Mesenteric fat pad (tissue), 1 donor: ENCODE measurements around the gene HTR3C. TPM values are rescaled to one million over a fixed set of nuclear protein-coding genes. Genes with fewer than 3 reads are reported as not detected.
"Not testable (repeated sequence)": the region's sequence is repeated elsewhere in the genome, so short reads cannot be mapped to it uniquely, and the experiment has no call there.

ENCODE experiments used
- DNase-seq: peaks from one replicate; pipeline ENCODE4 v3.0.0-alpha.2; 2020; ENCODE audit warnings: low spot score
- total RNA-seq: library from RNA; stranded (reverse); fragmentation: NEBNext Ultra II Directional; extraction: Animal tissue kit (Norgen Biotek cat#: 25700); gene quantifications from one replicate; pipeline ENCODE4 v1.2.1, GENCODE V29; 2021
- donor health status: DM: yes; HTN: yes; CAD: no.

The HTR3C gene
- total RNA-seq, 1 donor from 2014 or later, result not detected

GRCh38 chr3:184030536-184030935 lies 22.3 kb upstream of the HTR3C start:
- DNase-seq, result no peak

- no peak for DNase-seq
Observed at GRCh38 chr3:184031187-184031792, 21.6 kb upstream of the HTR3C start, which contains the start of gene HTR3D. TSS of gene HTR3D (plus strand) at chr3:184031742. CDS start at chr3:184031742, 0 bp downstream.

- DNase-seq, result no peak
Observed at GRCh38 chr3:184037816-184038215, 15.0 kb upstream of the HTR3C start.

GRCh38 chr3:184038307-184038706 lies 14.5 kb upstream of the HTR3C start:
- not testable (repeated sequence) for DNase-seq

- DNase-seq, result no peak
Observed at GRCh38 chr3:184039414-184039813, 13.4 kb upstream of the HTR3C start.

- DNase-seq, result no peak
Observed at GRCh38 chr3:184040010-184040409, 12.8 kb upstream of the HTR3C start.

- no peak for DNase-seq
Observed at GRCh38 chr3:184042617-184043016, 10.2 kb upstream of the HTR3C start.

GRCh38 chr3:184045995-184046394 lies 6.9 kb upstream of the HTR3C start:
- DNase-seq, result no peak

GRCh38 chr3:184050217-184050847 lies 2.5 kb upstream of the HTR3C start:
- DNase-seq, result no peak

- peak; percentile 69 for DNase-seq
Observed at GRCh38 chr3:184058029-184058428, 5.2 kb downstream of the HTR3C start.

GRCh38 chr3:184059424-184059823 lies 6.6 kb downstream of the HTR3C start:
- no peak for DNase-seq

GRCh38 chr3:184062637-184063036 lies 9.8 kb downstream of the HTR3C start:
- DNase-seq, result no peak

- DNase-seq, result no peak
Observed at GRCh38 chr3:184066211-184066610, 13.4 kb downstream of the HTR3C start.

GRCh38 chr3:184067573-184068055 lies 14.8 kb downstream of the HTR3C start:
- DNase-seq, result no peak

GRCh38 chr3:184068344-184068743 lies 15.5 kb downstream of the HTR3C start:
- no peak for DNase-seq

- not testable (repeated sequence) for DNase-seq
Observed at GRCh38 chr3:184071142-184071541, 18.3 kb downstream of the HTR3C start.

GRCh38 chr3:184073621-184074020 lies 20.8 kb downstream of the HTR3C start:
- no peak for DNase-seq

GRCh38 chr3:184075901-184076300 lies 23.1 kb downstream of the HTR3C start:
- DNase-seq, result no peak

GRCh38 chr3:184077881-184078280 lies 25.0 kb downstream of the HTR3C start:
- DNase-seq, result no peak

- no peak for DNase-seq
Observed at GRCh38 chr3:184078851-184079250, 26.0 kb downstream of the HTR3C start.

GRCh38 chr3:184081116-184081830 lies 28.4 kb downstream of the HTR3C start:
- DNase-seq, result no peak

GRCh38 chr3:184082034-184082433 lies 29.2 kb downstream of the HTR3C start:
- no peak for DNase-seq
